ENCODE results near the gene ARID5A. TPM values are rescaled to one million over a fixed set of nuclear protein-coding genes. Genes with fewer than 3 reads are reported as not detected.

Gene ARID5A
- total RNA-seq, 1 donor, result 7.6 TPM

- Histone ChIP-seq H2AFZ (ENCODE audit: low read length) (no peak overlapping the region), H3K79me2 (ENCODE audit: insufficient read depth, low read length) (no peaks in the 10 kb centered on the region), H3K4me1 (ENCODE audit: insufficient read depth, low read length) (no peaks in the 10 kb centered on the region), H3K4me3 (ENCODE audit: insufficient read depth, low read length) (no peak overlapping the region), H3K27ac (ENCODE audit: low read depth, low read length) (no peak overlapping the region), H3K9me3 (ENCODE audit: low read depth, low read length) (no peaks in the 10 kb centered on the region), H4K20me1 (ENCODE audit: insufficient read depth, low read length) (no peaks in the 10 kb centered on the region), H3K4me2 (ENCODE audit: insufficient read depth, low read length) (no peak overlapping the region), H3K27me3 (ENCODE audit: insufficient read depth, low read length) (peaks cover 24% of the 10 kb centered on the region), H3K36me3 (ENCODE audit: insufficient read depth, low read length) (no peaks in the 10 kb centered on the region)
- TF ChIP-seq, protein P1, sequence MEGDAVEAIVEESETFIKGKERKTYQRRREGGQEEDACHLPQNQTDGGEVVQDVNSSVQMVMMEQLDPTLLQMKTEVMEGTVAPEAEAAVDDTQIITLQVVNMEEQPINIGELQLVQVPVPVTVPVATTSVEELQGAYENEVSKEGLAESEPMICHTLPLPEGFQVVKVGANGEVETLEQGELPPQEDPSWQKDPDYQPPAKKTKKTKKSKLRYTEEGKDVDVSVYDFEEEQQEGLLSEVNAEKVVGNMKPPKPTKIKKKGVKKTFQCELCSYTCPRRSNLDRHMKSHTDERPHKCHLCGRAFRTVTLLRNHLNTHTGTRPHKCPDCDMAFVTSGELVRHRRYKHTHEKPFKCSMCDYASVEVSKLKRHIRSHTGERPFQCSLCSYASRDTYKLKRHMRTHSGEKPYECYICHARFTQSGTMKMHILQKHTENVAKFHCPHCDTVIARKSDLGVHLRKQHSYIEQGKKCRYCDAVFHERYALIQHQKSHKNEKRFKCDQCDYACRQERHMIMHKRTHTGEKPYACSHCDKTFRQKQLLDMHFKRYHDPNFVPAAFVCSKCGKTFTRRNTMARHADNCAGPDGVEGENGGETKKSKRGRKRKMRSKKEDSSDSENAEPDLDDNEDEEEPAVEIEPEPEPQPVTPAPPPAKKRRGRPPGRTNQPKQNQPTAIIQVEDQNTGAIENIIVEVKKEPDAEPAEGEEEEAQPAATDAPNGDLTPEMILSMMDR (IDR thresholded peaks at IDR 0.05; ENCODE audit: extremely low read depth, low read depth, low read length), result no peak
- DNase-seq (ENCODE audit: insufficient read length, low spot score, missing footprints), result no peak
Observed at GRCh38 chr2:96491860-96492497, 44.6 kb upstream of the ARID5A start.

DNA sequence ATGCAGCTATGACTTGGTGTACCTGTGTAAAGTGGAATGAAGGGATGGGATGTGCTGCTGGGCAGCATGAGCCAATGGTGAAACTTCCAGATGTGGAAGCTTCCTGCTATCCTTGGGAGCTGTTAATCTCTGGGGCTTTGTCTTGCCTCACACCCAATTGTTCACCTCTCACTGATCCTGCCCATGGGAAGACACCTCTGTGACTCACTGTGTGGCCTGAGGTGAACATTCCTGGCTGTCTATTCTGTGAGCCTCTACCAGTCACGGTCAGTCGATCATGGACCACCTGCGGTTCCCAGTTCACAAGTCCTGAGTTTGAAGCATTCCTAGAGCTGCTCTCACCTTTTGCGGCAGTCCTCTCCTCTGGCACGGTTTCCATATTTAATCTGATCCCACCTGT is 43.5 kb upstream of the ARID5A start:
- no peaks in the 10 kb centered on the region for H3K4me1 ChIP-seq (ENCODE audit: insufficient read depth, low read length)
- TF ChIP-seq, protein P1 (IDR thresholded peaks at IDR 0.05; ENCODE audit: extremely low read depth, low read depth, low read length), result no peak
- no peaks in the 10 kb centered on the region for H3K79me2 ChIP-seq (ENCODE audit: insufficient read depth, low read length)
- no peak for DNase-seq (ENCODE audit: insufficient read length, low spot score, missing footprints)
- peaks cover 31% of the 10 kb centered on the region for H3K27me3 ChIP-seq (ENCODE audit: insufficient read depth, low read length)
- H3K4me2 ChIP-seq (ENCODE audit: insufficient read depth, low read length), result no peak overlapping the region
- H2AFZ ChIP-seq (ENCODE audit: low read length), result no peak overlapping the region
- H4K20me1 ChIP-seq (ENCODE audit: insufficient read depth, low read length), result no peaks in the 10 kb centered on the region
- H3K27ac ChIP-seq (ENCODE audit: low read depth, low read length), result no peak overlapping the region
- no peak overlapping the region for H3K4me3 ChIP-seq (ENCODE audit: insufficient read depth, low read length)
- no peaks in the 10 kb centered on the region for H3K36me3 ChIP-seq (ENCODE audit: insufficient read depth, low read length)
- H3K9me3 ChIP-seq (ENCODE audit: low read depth, low read length), result no peaks in the 10 kb centered on the region

GRCh38 chr2:96494188-96494587 is 42.4 kb upstream of the ARID5A start:
- no peaks in the 10 kb centered on the region for H4K20me1 ChIP-seq (ENCODE audit: insufficient read depth, low read length)
- no peak overlapping the region for H3K4me2 ChIP-seq (ENCODE audit: insufficient read depth, low read length)
- TF ChIP-seq, protein P1 (IDR thresholded peaks at IDR 0.05; ENCODE audit: extremely low read depth, low read depth, low read length), result no peak
- no peaks in the 10 kb centered on the region for H3K79me2 ChIP-seq (ENCODE audit: insufficient read depth, low read length)
- H3K4me3 ChIP-seq (ENCODE audit: insufficient read depth, low read length), result no peak overlapping the region
- no peaks in the 10 kb centered on the region for H3K9me3 ChIP-seq (ENCODE audit: low read depth, low read length)
- H3K4me1 ChIP-seq (ENCODE audit: insufficient read depth, low read length), result no peaks in the 10 kb centered on the region
- H3K27me3 ChIP-seq (ENCODE audit: insufficient read depth, low read length), result peaks cover 36% of the 10 kb centered on the region
- no peaks in the 10 kb centered on the region for H3K36me3 ChIP-seq (ENCODE audit: insufficient read depth, low read length)
- no peak overlapping the region for H2AFZ ChIP-seq (ENCODE audit: low read length)
- DNase-seq (ENCODE audit: insufficient read length, low spot score, missing footprints), result no peak
- no peak overlapping the region for H3K27ac ChIP-seq (ENCODE audit: low read depth, low read length)

- TF ChIP-seq, protein P1 (IDR thresholded peaks at IDR 0.05; ENCODE audit: extremely low read depth, low read depth, low read length), result no peak
- H2AFZ ChIP-seq (ENCODE audit: low read length), result no peak overlapping the region
- no peaks in the 10 kb centered on the region for H3K79me2 ChIP-seq (ENCODE audit: insufficient read depth, low read length)
- DNase-seq (ENCODE audit: insufficient read length, low spot score, missing footprints), result no peak
- no peak overlapping the region for H3K4me3 ChIP-seq (ENCODE audit: insufficient read depth, low read length)
- H3K27ac ChIP-seq (ENCODE audit: low read depth, low read length), result no peak overlapping the region
- H3K4me1 ChIP-seq (ENCODE audit: insufficient read depth, low read length), result no peaks in the 10 kb centered on the region
- H3K9me3 ChIP-seq (ENCODE audit: low read depth, low read length), result no peaks in the 10 kb centered on the region
- H4K20me1 ChIP-seq (ENCODE audit: insufficient read depth, low read length), result no peaks in the 10 kb centered on the region
- no peak overlapping the region for H3K4me2 ChIP-seq (ENCODE audit: insufficient read depth, low read length)
- no peaks in the 10 kb centered on the region for H3K36me3 ChIP-seq (ENCODE audit: insufficient read depth, low read length)
- H3K27me3 ChIP-seq (ENCODE audit: insufficient read depth, low read length), result peaks cover 55% of the 10 kb centered on the region
Observed at GRCh38 chr2:96495982-96496629, 40.4 kb upstream of the ARID5A start.
